Mucosa of descending colon (tissue), 3 donors: Measurements from ENCODE around the gene SLC7A11. TPM values are rescaled to one million over a fixed set of nuclear protein-coding genes. Genes with fewer than 3 reads are reported as not detected.
"Not testable (repeated sequence)": the region's sequence is repeated elsewhere in the genome, so short reads cannot be mapped to it uniquely, and the experiment has no call there.

Experiments used
- ATAC-seq: fragments of 200-7000 bp; cut with Tn5 transposase; one replicate; pipeline ENCODE4 v1.9.1; 2020; ENCODE audit warnings: mild to moderate bottlenecking, moderate library complexity
- DNase-seq, 3 donors: peaks; one replicate each; pipeline ENCODE4 v3.0.0-alpha.2; 2020
- H3K36me3 ChIP-seq: fragments of 200-600 bp; one replicate; pipeline ENCODE4 v1.8.0; 2021; ENCODE audit warnings: low read depth, mild to moderate bottlenecking
- H3K4me1 ChIP-seq: fragments of 200-600 bp; one replicate; pipeline ENCODE4 v1.8.0; 2021; ENCODE audit warnings: low read depth, mild to moderate bottlenecking
- H3K4me3 ChIP-seq: fragments of 200-600 bp; one replicate; pipeline ENCODE4 v1.8.0; 2021; ENCODE audit warnings: mild to moderate bottlenecking
- H3K9me3 ChIP-seq: fragments of 200-600 bp; one replicate; pipeline ENCODE4 v1.8.0; 2021; ENCODE audit warnings: mild to moderate bottlenecking
- intact Hi-C, 2 donors: fragments of 100-400 bp; cut with DNase I in 1 of 2; cut with micrococcal nuclease in 1 of 2; formaldehyde crosslinking; loops; one replicate each; pipeline versions ENCODE4 v1.11.0 to v1.11.1; 2022; cut with DNase I, micrococcal nuclease
- total RNA-seq, 3 donors: library from RNA; stranded (reverse); fragmentation: NEBNext Ultra II Directional in 2 of 3; extraction: Animal tissue kit (Norgen Biotek cat#: 25700) in 2 of 3; gene quantifications; one replicate each; pipeline versions ENCODE4 v1.2.1 to v1.2.4, GENCODE V29; 2021 to 2023
- TF ChIP-seq, protein P1 (sequence below): fragments of 200-600 bp; IDR thresholded peaks from one replicate; pipeline ENCODE4 v1.8.0; 2022; ENCODE audit warnings: antibody characterized with exemption, mild to moderate bottlenecking
- donor health status: DM: no; HTN: no; CAD: no; lungs with moderate emphysema.
- donor health status: DM: no; HTN: no; CAD: no.
- donor health status: DM: no; HTN: yes; CAD: no.

SLC7A11 gene
- total RNA-seq, 3 donors from 2014 or later, result 0.70 to 2.9 (median 1.5) TPM

DNA sequence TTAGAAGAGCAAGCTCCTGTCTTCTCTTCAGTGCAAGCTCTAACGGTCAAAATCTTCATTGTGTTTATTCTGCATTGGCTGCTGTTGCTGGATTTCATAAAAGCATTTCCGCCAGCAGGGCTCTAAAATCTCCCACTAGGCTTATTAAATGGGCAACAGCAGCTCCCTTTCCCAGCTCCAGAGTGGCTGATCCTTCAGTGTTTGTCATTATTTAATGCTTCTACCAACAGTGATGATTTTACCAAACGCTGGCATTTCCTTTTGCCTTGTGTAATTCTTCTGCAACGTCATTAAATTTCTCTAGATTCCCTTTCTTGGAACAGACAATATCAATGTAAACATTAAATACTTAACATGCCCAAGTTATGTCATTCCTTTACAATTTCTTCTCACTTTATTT is 20.1 kb downstream of the SLC7A11 start:
- H3K9me3 ChIP-seq, result no peaks in the 10 kb centered on the region
- peak; percentile 56 for ATAC-seq
- H3K4me3 ChIP-seq, result no peak overlapping the region
- H3K4me1 ChIP-seq, result no peaks in the 10 kb centered on the region
- intact Hi-C loops, result no loop called here
- TF ChIP-seq, protein P1, sequence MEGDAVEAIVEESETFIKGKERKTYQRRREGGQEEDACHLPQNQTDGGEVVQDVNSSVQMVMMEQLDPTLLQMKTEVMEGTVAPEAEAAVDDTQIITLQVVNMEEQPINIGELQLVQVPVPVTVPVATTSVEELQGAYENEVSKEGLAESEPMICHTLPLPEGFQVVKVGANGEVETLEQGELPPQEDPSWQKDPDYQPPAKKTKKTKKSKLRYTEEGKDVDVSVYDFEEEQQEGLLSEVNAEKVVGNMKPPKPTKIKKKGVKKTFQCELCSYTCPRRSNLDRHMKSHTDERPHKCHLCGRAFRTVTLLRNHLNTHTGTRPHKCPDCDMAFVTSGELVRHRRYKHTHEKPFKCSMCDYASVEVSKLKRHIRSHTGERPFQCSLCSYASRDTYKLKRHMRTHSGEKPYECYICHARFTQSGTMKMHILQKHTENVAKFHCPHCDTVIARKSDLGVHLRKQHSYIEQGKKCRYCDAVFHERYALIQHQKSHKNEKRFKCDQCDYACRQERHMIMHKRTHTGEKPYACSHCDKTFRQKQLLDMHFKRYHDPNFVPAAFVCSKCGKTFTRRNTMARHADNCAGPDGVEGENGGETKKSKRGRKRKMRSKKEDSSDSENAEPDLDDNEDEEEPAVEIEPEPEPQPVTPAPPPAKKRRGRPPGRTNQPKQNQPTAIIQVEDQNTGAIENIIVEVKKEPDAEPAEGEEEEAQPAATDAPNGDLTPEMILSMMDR, result no peak
- DNase-seq, result peak in 1 of 3 donors; percentile 17
- no peaks in the 10 kb centered on the region for H3K36me3 ChIP-seq

GRCh38 chr4:138218976-138219375 is 23.2 kb downstream of the SLC7A11 start:
- Histone ChIP-seq H3K4me1 (no peaks in the 10 kb centered on the region), H3K36me3 (no peaks in the 10 kb centered on the region), H3K9me3 (no peaks in the 10 kb centered on the region), H3K4me3 (no peak overlapping the region)
- TF ChIP-seq, protein P1, result no peak
- no peak for DNase-seq
- intact Hi-C loops, result no loop called here
- ATAC-seq, result no peak

DNA sequence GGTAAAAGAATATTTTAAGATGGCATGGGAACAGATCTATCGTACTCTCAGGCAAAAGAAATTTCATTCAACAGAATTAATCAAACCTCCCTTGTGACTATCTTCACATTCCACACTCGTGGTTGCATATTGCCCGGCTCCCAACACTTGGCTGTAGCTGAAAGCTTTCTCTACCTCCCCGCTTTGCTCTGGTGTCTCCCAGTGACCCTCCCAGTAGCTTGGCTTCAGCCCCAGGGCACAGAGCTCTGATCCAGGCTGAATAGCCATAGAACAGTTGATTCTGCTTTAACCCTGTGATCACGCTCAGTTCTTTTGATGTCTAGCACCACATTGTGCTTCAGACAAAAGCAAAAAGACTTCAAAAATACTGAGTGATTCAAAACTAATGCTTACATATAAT is 24.6 kb downstream of the SLC7A11 start:
- H3K9me3 ChIP-seq, result no peaks in the 10 kb centered on the region
- DNase-seq, result no peak
- H3K4me3 ChIP-seq, result no peak overlapping the region
- ATAC-seq, result no peak
- no peaks in the 10 kb centered on the region for H3K4me1 ChIP-seq
- TF ChIP-seq, protein P1, result no peak
- no peaks in the 10 kb centered on the region for H3K36me3 ChIP-seq
- intact Hi-C loops, result no loop called here

DNA sequence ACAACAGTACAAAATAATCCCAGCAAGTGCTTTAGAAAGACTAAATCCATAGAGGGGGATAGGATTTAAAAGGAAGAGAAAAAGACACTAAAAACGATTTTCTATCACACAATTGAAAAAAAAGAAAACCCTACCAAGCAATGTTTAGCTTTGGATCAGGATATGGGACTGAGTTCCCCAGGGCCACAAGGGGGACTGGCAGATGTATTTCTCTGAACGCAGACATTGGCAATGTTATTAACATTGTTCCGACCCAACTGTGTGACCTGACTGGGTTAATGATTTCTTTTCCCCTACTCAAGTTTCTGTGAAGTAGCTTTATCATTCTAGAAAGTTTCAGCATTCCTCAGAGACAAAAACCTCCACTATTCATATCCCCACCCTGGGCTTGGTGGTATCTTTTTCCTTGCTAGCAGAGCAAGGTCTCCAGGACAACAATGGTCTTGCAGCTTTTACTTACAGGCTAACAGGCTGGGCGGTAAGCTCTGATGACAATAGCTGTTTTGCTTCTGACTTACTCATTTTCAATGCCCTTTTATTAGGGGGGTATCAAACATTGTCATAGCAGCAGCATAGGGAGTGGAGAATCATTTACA is 25.8 kb downstream of the SLC7A11 start:
- Histone ChIP-seq H3K4me1 (no peaks in the 10 kb centered on the region), H3K36me3 (no peaks in the 10 kb centered on the region), H3K4me3 (no peak overlapping the region), H3K9me3 (no peaks in the 10 kb centered on the region)
- no peak for ATAC-seq
- no peak for DNase-seq
- TF ChIP-seq, protein P1, result no peak
- intact Hi-C loops, result no loop called here

- H3K36me3 ChIP-seq, H3K4me1 ChIP-seq, H3K9me3 ChIP-seq, DNase-seq, intact Hi-C loops, ATAC-seq, H3K4me3 ChIP-seq: not testable (repeated sequence)
Measured at GRCh38 chr4:138210576-138210975, 31.6 kb downstream of the SLC7A11 start.

DNA sequence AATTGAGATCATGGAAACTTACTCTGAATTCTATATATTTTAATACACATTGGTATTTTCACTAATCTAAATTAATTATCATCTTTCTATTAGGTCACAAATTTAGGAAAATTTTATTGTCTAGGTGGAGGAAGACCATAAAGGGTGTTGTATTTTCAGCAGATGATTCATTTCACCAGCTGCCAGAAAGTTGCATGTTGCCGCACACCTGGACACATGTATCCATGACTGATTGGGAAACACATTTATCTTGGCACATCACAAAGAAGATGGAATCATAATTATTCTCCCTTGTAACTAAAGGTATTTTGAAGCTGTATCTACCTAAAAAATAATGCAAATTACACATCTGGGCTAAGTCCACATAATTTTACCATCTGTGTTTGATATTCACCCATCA is 33.1 kb downstream of the SLC7A11 start:
- no peak for ATAC-seq
- H3K4me3 ChIP-seq, result no peak overlapping the region
- H3K36me3 ChIP-seq, result no peaks in the 10 kb centered on the region
- no peaks in the 10 kb centered on the region for H3K4me1 ChIP-seq
- no peak for DNase-seq
- intact Hi-C loops, result no loop called here
- TF ChIP-seq, protein P1, result no peak
- H3K9me3 ChIP-seq, result no peaks in the 10 kb centered on the region
